VCaP (cell line): ENCODE results near the gene DLG3.
A peak's percentile ranks its signal among the peaks of the same experiment; 100 is the strongest.

Experiments
- H3K27ac ChIP-seq: fragments of 450-650 bp; 2 replicates; pipeline ENCODE4 v1.5.1; 2017
- TF ChIP-seq, protein P1 (sequence below): fragments of 450-650 bp; conservative IDR thresholded peaks from 2 replicates; pipeline ENCODE4 v1.5.1; 2017; ENCODE audit warnings: mild to moderate bottlenecking, moderate library complexity

Gene DLG3

DNA sequence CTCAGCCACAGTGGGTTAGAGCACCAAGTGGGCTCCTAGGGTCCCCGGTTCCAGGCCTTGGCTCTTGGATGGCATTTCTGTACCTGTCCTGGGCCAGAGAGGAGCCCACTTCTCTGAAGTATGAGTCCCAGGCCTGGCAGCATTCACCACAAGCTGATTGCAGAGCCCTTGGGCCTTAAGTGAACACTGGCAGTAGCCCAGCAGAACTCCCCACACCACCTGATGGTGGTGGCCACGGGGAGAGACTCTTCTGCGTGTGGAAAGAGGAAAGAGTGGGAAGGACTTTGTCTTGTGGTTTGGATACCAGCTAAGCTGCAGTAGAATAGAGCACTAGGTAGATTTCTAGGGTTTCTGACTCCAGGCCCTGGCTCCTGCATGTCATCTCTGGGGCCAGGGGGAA is 104.8 kb downstream of the DLG3 start:
- H3K27ac ChIP-seq: no peak overlapping the region
- TF ChIP-seq, protein P1, sequence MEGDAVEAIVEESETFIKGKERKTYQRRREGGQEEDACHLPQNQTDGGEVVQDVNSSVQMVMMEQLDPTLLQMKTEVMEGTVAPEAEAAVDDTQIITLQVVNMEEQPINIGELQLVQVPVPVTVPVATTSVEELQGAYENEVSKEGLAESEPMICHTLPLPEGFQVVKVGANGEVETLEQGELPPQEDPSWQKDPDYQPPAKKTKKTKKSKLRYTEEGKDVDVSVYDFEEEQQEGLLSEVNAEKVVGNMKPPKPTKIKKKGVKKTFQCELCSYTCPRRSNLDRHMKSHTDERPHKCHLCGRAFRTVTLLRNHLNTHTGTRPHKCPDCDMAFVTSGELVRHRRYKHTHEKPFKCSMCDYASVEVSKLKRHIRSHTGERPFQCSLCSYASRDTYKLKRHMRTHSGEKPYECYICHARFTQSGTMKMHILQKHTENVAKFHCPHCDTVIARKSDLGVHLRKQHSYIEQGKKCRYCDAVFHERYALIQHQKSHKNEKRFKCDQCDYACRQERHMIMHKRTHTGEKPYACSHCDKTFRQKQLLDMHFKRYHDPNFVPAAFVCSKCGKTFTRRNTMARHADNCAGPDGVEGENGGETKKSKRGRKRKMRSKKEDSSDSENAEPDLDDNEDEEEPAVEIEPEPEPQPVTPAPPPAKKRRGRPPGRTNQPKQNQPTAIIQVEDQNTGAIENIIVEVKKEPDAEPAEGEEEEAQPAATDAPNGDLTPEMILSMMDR: no peak

GRCh38 chrX:70552130-70552704 is 107.6 kb downstream of the DLG3 start:
- TF ChIP-seq, protein P1: no peak
- peak overlapping the region; percentile 53 for H3K27ac ChIP-seq

DNA sequence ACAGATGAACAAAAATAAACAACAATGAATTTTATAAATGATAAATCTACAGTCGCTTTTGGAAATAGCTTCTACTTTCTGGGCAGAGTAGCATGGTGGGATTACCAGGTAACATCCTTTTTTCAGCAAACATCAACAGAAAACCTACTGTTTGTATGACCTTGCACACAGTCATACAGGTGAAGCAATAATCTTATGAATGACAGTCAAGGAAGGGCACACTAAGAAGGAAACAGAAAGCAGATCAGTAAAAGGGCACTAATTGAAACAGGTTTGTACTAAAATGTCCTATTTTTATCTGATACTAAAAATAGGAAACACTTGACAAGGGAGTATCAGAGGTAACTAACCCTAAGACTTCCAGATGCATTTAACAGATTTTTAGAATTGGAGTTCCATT is 108.9 kb downstream of the DLG3 start:
- H3K27ac ChIP-seq: peak overlapping the region; percentile 53
- TF ChIP-seq, protein P1: no peak

DNA sequence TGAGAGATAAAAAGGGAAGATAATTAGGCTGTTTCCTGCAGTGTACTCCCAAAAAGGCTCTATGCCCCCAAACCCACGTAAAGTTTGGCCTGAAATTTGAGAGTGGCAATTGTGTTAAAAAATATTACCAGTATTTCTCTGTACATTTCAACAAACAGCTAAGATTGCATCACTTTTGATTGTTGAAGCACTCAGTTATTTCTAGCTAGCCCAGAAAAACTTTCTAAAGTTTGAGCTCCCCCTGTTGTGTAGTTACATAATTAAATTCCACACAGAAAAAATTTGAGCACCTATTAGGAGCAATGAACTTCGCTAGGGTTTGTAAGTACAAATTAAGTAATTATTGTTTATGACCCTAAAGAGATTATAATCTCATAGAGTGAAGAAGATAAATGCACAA is 109.4 kb downstream of the DLG3 start:
- H3K27ac ChIP-seq: peak overlapping the region; percentile 53
- TF ChIP-seq, protein P1: peak; percentile 57

GRCh38 chrX:70554523-70554922 is 109.9 kb downstream of the DLG3 start:
- TF ChIP-seq, protein P1: peak; percentile 23; the same call in 1 of the 2 replicates
- H3K27ac ChIP-seq: peak overlapping the region; percentile 53; the same call in 1 of the 2 replicates

DNA sequence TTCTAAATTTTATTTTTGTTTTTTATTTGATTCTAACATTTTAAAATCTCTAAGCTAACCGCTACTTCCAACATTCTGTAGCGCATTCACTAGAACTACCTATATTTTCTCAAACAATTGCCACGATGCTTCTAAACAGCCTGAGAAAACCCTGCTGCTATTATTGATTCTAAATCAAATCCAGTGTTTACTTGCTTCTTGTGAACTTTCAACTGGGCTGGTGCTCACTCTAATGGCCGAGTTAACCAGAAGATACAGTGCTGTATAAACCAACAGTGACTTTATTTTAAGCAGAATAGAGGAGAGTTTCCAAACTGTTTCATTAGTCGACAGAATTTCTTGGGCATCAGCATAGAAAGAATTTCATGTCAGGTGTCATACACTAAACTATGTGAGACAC is 110.3 kb downstream of the DLG3 start:
- TF ChIP-seq, protein P1: no peak
- no peak overlapping the region for H3K27ac ChIP-seq
